HG02588 (cell line): ENCODE results near the gene VOPP1.
"Not testable (repeated sequence)": the region's sequence is repeated elsewhere in the genome, so short reads cannot be mapped to it uniquely, and the experiment has no call there.

Source experiments
- ATAC-seq: cut with Tn5 transposase; IDR thresholded peaks from one replicate; pipeline ENCODE4 v1.9.1; 2021; ENCODE audit warnings: mild to moderate bottlenecking, moderate library complexity; ENCODE audit not compliant: unreplicated experiment

VOPP1 gene

GRCh38 chr7:55572378-55573233 lies at the start of gene VOPP1:
Gene VOPP1 (minus strand): TSS chr7:55572502. CDS start chr7:55572324, 178 bp downstream.
- ATAC-seq = peak; percentile 51

GRCh38 chr7:55618913-55619312 lies 46.6 kb upstream of the VOPP1 start:
- ATAC-seq = no peak

- ATAC-seq = not testable (repeated sequence)
Measured at GRCh38 chr7:55614365-55615064, 42.2 kb upstream of the VOPP1 start.

GRCh38 chr7:55609726-55610125 lies 37.4 kb upstream of the VOPP1 start:
- not testable (repeated sequence) for ATAC-seq

- ATAC-seq = not testable (repeated sequence)
Measured at GRCh38 chr7:55605661-55606060, 33.4 kb upstream of the VOPP1 start.

- ATAC-seq = not testable (repeated sequence)
Measured at GRCh38 chr7:55597944-55598499, 25.7 kb upstream of the VOPP1 start.

GRCh38 chr7:55597214-55597739 lies 25.0 kb upstream of the VOPP1 start:
- not testable (repeated sequence) for ATAC-seq

- ATAC-seq = no peak
Measured at GRCh38 chr7:55595511-55595910, 23.2 kb upstream of the VOPP1 start.

- ATAC-seq = no peak
Measured at GRCh38 chr7:55594870-55595269, 22.6 kb upstream of the VOPP1 start.

- ATAC-seq = no peak
Measured at GRCh38 chr7:55594414-55594813, 22.1 kb upstream of the VOPP1 start.

GRCh38 chr7:55593515-55594318 lies 21.4 kb upstream of the VOPP1 start:
- ATAC-seq = peak; percentile 56

- ATAC-seq = no peak
Measured at GRCh38 chr7:55593172-55593514, 20.8 kb upstream of the VOPP1 start.

GRCh38 chr7:55592492-55592891 lies 20.2 kb upstream of the VOPP1 start:
- ATAC-seq = no peak

- ATAC-seq = peak; percentile 35
Measured at GRCh38 chr7:55591282-55591931, 19.1 kb upstream of the VOPP1 start.

GRCh38 chr7:55590517-55591281 lies 18.4 kb upstream of the VOPP1 start:
- no peak for ATAC-seq

- ATAC-seq = no peak
Measured at GRCh38 chr7:55589905-55590304, 17.6 kb upstream of the VOPP1 start.

- no peak for ATAC-seq
Measured at GRCh38 chr7:55588976-55589604, 16.8 kb upstream of the VOPP1 start.

GRCh38 chr7:55588379-55588699 lies 16.0 kb upstream of the VOPP1 start:
- no peak for ATAC-seq

- ATAC-seq = no peak
Measured at GRCh38 chr7:55587687-55588378, 15.5 kb upstream of the VOPP1 start.
